HCT116 (cell line): Measurements from ENCODE around the gene WEE1.

Experiments
- POLR2AphosphoS5 ChIP-seq: IDR thresholded peaks from 2 replicates; pipeline ENCODE4 v1.6.1; 2011; ENCODE audit warnings: mild to moderate bottlenecking, low read depth, low read length, moderate library complexity
- TF ChIP-seq, protein P1 (sequence below), 3 experiments: fragments of 200-600 bp in 1 of 3; sonication (generic) in 1 of 3; IDR thresholded peaks in 2 of 3; conservative IDR thresholded peaks in 1 of 3; 2 replicates each; pipeline ENCODE4 v1.5.1; 2012 to 2017; ENCODE audit warnings: low read depth in 2 of 3, low read length in 2 of 3, antibody characterized with exemption in 1 of 3, borderline replicate concordance in 1 of 3, control low read depth in 1 of 3, mild to moderate bottlenecking in 1 of 3, mixed read lengths in 1 of 3, mixed run types in 1 of 3, moderate library complexity in 1 of 3; ENCODE audit not compliant: insufficient read depth in 1 of 3

- TF ChIP-seq, protein P1, sequence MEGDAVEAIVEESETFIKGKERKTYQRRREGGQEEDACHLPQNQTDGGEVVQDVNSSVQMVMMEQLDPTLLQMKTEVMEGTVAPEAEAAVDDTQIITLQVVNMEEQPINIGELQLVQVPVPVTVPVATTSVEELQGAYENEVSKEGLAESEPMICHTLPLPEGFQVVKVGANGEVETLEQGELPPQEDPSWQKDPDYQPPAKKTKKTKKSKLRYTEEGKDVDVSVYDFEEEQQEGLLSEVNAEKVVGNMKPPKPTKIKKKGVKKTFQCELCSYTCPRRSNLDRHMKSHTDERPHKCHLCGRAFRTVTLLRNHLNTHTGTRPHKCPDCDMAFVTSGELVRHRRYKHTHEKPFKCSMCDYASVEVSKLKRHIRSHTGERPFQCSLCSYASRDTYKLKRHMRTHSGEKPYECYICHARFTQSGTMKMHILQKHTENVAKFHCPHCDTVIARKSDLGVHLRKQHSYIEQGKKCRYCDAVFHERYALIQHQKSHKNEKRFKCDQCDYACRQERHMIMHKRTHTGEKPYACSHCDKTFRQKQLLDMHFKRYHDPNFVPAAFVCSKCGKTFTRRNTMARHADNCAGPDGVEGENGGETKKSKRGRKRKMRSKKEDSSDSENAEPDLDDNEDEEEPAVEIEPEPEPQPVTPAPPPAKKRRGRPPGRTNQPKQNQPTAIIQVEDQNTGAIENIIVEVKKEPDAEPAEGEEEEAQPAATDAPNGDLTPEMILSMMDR (IDR thresholded peaks at IDR 0.05 in 2 of 3, conservative IDR thresholded peaks at IDR 0.05 in 1 of 3; ENCODE audit: borderline replicate concordance in 1 of 3, insufficient read depth in 1 of 3, low read depth in 2 of 3, low read length in 2 of 3): no peak
- TF ChIP-seq POLR2AphosphoS5: no peak
Measured at GRCh38 chr11:9619971-9620370, 46.5 kb downstream of the WEE1 start.
